Sigmoid colon (tissue), 7 donors: Measurements from ENCODE around the gene TBXA2R. TPM values are rescaled to one million over a fixed set of nuclear protein-coding genes. Genes with fewer than 3 reads are reported as not detected.

Experiments used
- DNase-seq: peaks from one replicate; pipeline ENCODE4 v3.0.0-alpha.2; 2019
- H3K27ac ChIP-seq, 4 donors: fragments of 200-600 bp; sonication (generic); one replicate each; pipeline ENCODE4 v1.5.1; 2016 to 2019; ENCODE audit warnings: mild to moderate bottlenecking in 1 of 4
- H3K27me3 ChIP-seq, 3 donors: fragments of 200-600 bp; sonication (generic); one replicate each; pipeline ENCODE4 v1.5.1; 2019; ENCODE audit warnings: mild to moderate bottlenecking in 1 of 3
- H3K36me3 ChIP-seq, 4 donors: fragments of 200-600 bp; sonication (generic); one replicate each; pipeline ENCODE4 v1.5.1; 2016 to 2019
- H3K4me1 ChIP-seq, 4 donors: fragments of 200-600 bp; sonication (generic); one replicate each; pipeline ENCODE4 v1.5.1; 2017 to 2019
- H3K4me3 ChIP-seq, 4 donors: fragments of 200-600 bp; sonication (generic); one replicate each; pipeline ENCODE4 v1.5.1; 2017 to 2019; ENCODE audit warnings: mild to moderate bottlenecking in 2 of 4, moderate library complexity in 1 of 4
- H3K9me3 ChIP-seq, 4 donors: fragments of 200-600 bp in 3 of 4; sonication (generic) in 3 of 4; one replicate each; pipeline versions ENCODE4 v1.5.1 to v1.6.1; 2013 to 2019
- EP300 ChIP-seq, 4 donors: sonication (generic); formaldehyde crosslinking; IDR thresholded peaks; one replicate each; pipeline ENCODE4 v1.6.1; 2017; ENCODE audit warnings: antibody characterized with exemption in 4 of 4
- POLR2A ChIP-seq, 2 donors: fragments of 450-650 bp; IDR thresholded peaks; one replicate each; pipeline ENCODE4 v1.6.1; 2016; ENCODE audit warnings: antibody characterized with exemption in 2 of 2, mild to moderate bottlenecking in 2 of 2, moderate library complexity in 2 of 2
- POLR2AphosphoS5 ChIP-seq, 4 donors: sonication (generic); formaldehyde crosslinking; IDR thresholded peaks; one replicate each; pipeline ENCODE4 v1.6.1; 2017; ENCODE audit warnings: antibody characterized with exemption in 4 of 4
- WGBS, 2 donors: extraction: QIAGEN DNeasy Blood & Tissue Kit; methylation state at CpG; one replicate each; pipeline ENCODE4 v1.1.7; 2013; 5-methylcytosine and 5-hydroxymethylcytosine counted together
- intact Hi-C: fragments of 100-400 bp; cut with DNase I; formaldehyde crosslinking; loops from one replicate; pipeline ENCODE4 v1.15.1; 2023
- polyA plus RNA-seq, 3 donors: library from polyadenylated mRNA; stranded (reverse); fragments of 200-250 nt; gene quantifications; one replicate each; pipeline ENCODE4 v1.2.3, GENCODE V29; 2013
- total RNA-seq, 4 donors: library from RNA; depleted of rRNA; stranded (reverse); fragments of >200 nt; gene quantifications; one replicate each; pipeline ENCODE4 v1.1.0, GENCODE V29; 2016
- TF ChIP-seq, protein P1 (sequence below), 4 experiments: fragments of 450-650 bp in 3 of 4; fragments of 200-600 bp in 1 of 4; IDR thresholded peaks; one replicate each; pipeline ENCODE4 v1.5.1; 2016 to 2019; ENCODE audit warnings: antibody characterized with exemption in 4 of 4, mild to moderate bottlenecking in 3 of 4, moderate library complexity in 2 of 4
- donor health status: healthy with polysubstance abuse.
- donor health status: Bipolar disorder and iron deficiency.
- donor health status: healthy.

Gene TBXA2R
- total and polyA plus RNA-seq, 7 donors, result 0.36 to 3.6 (median 0.76) TPM; not detected in 1

DNA sequence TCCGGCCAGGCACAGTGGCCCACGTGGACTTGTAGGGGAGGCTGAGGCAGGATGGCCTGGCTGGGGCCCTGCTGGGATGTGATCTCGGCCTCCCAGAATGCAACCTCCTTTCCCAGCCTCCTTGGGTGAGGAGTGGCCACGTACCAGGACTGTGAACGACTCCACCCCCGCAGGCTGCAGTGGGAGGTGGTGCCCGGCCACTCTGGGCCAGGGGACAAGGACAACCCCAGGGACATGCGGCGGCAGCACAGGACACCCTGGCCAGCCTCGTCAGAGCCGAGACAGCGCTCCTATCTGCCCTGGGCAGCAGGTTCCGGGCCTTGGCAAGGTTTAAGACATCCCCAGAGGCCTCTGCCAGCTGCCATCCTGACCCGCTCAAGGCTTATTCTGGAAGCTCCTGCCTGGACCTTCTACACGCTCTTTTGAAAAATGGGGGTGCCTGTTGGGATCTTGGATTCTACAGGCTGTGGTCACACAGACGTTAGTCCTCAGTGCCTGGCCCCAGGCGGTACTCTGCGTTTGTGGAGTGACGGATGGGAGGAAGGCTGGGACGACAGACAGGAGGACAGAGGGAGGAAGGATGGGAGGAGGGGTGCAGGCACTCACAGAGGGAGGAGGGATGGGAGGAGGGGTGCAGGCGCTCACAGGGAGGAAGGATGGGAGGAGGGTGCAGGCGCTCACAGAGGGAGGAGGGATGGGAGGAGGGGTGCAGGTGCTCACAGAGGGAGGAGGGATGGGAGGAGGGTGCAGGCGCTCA, 39.8 kb upstream of the TBXA2R start:
- TF ChIP-seq, protein P1, sequence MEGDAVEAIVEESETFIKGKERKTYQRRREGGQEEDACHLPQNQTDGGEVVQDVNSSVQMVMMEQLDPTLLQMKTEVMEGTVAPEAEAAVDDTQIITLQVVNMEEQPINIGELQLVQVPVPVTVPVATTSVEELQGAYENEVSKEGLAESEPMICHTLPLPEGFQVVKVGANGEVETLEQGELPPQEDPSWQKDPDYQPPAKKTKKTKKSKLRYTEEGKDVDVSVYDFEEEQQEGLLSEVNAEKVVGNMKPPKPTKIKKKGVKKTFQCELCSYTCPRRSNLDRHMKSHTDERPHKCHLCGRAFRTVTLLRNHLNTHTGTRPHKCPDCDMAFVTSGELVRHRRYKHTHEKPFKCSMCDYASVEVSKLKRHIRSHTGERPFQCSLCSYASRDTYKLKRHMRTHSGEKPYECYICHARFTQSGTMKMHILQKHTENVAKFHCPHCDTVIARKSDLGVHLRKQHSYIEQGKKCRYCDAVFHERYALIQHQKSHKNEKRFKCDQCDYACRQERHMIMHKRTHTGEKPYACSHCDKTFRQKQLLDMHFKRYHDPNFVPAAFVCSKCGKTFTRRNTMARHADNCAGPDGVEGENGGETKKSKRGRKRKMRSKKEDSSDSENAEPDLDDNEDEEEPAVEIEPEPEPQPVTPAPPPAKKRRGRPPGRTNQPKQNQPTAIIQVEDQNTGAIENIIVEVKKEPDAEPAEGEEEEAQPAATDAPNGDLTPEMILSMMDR (IDR thresholded peaks at IDR 0.05), result no peak
- TF ChIP-seq POLR2A (IDR thresholded peaks at IDR 0.05) (no peak), EP300 (IDR thresholded peaks at IDR 0.05) (no peak), POLR2AphosphoS5 (IDR thresholded peaks at IDR 0.05) (no peak)
- WGBS, 2 donors, result 93% methylated on average over 23 of the region's 23 CpGs
- no peaks in the 10 kb centered on the region for H3K4me1 ChIP-seq
- no peak for DNase-seq
- H3K36me3 ChIP-seq, result peaks cover 24 to 92% (median 68%) of the 10 kb centered on the region in 4 donors
- intact Hi-C loops, result no loop called here
- no peak overlapping the region for H3K27ac ChIP-seq
- H3K27me3 ChIP-seq, result no peaks in the 10 kb centered on the region
- H3K9me3 ChIP-seq, result no peaks in the 10 kb centered on the region
- no peak overlapping the region for H3K4me3 ChIP-seq

- H3K9me3 ChIP-seq, result no peaks in the 10 kb centered on the region
- H3K27me3 ChIP-seq, result no peaks in the 10 kb centered on the region
- no peak for TF ChIP-seq EP300 (IDR thresholded peaks at IDR 0.05)
- TF ChIP-seq, protein P1 (IDR thresholded peaks at IDR 0.05), result no peak
- no peak for TF ChIP-seq POLR2A (IDR thresholded peaks at IDR 0.05)
- TF ChIP-seq POLR2AphosphoS5 (IDR thresholded peaks at IDR 0.05), result no peak
- H3K36me3 ChIP-seq, result peaks cover 16 to 92% (median 66%) of the 10 kb centered on the region in 4 donors
- no peak for DNase-seq
- no peak overlapping the region for H3K27ac ChIP-seq
- intact Hi-C loops, result no loop called here
- no peaks in the 10 kb centered on the region for H3K4me1 ChIP-seq
- H3K4me3 ChIP-seq, result no peak overlapping the region
- WGBS, 2 donors, result 92 to 95% methylated on average over 21 of the region's 21 CpGs
Observed at GRCh38 chr19:3645726-3646125, 39.1 kb upstream of the TBXA2R start.

DNA sequence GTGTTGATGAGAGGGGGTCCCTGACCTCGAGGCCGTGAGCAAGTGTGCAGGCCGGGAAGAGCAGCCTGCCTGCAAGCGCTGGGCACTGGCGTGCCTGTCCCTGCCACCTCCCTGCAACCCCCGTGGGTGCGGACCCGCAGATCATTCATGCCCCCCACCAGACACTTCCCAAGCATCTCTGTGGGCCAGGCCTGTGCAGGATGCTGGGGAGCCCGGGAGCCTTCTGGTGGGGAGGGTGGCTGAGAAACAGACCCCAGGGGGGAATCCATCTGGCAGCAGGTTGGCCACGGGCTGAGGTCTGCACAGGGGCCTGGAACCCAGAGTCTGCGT, 38.4 kb upstream of the TBXA2R start:
- TF ChIP-seq, protein P1 (IDR thresholded peaks at IDR 0.05), result no peak
- TF ChIP-seq EP300 (IDR thresholded peaks at IDR 0.05) (no peak), POLR2A (IDR thresholded peaks at IDR 0.05) (no peak), POLR2AphosphoS5 (IDR thresholded peaks at IDR 0.05) (no peak)
- H3K27me3 ChIP-seq, result no peaks in the 10 kb centered on the region
- WGBS, 2 donors, result 84 to 85% methylated on average over 11 of the region's 11 CpGs
- peak overlapping the region in 1 of 4 donors; percentile 33 for H3K27ac ChIP-seq
- DNase-seq, result no peak
- no peak overlapping the region for H3K4me3 ChIP-seq
- peaks cover 9 to 92% (median 62%) of the 10 kb centered on the region in 4 donors for H3K36me3 ChIP-seq
- no peaks in the 10 kb centered on the region for H3K4me1 ChIP-seq
- intact Hi-C loops, result no loop called here
- H3K9me3 ChIP-seq, result no peaks in the 10 kb centered on the region

DNA sequence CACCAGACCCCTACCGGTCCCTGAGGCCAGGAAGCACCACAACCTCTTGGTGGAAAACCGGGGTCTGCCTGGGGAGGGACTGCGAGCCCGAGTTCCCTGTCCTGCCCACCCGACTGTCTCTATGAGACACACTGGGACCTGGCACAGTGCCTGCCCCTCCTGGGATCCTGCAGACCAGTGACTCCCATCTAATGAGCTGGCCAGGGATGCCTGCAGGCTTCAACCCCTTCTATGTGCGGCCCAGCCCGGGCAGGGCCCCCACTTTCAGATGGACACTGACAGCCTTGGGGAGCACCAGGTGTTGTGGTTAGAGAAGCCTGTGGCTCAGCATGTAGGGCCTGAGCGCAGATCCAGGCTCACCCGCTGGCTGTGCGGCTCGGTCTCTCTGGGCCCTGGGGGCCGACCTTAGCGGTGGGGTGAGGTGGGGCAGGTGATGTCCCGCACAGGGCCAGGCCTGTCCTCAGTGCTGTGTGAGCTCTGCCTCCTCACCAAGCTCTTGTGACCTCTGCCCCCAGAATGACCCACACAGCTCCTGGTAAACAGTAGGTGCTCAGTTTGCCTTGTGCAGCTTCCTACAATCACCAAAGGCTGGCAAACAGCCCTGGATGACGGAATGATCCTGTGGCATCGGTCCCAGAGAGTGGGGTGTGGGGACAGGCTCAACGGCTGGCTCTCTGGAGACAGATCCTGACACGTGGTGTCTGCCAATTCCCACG, 37.8 kb upstream of the TBXA2R start:
- H3K27ac ChIP-seq, result peak overlapping the region in 1 of 4 donors; percentile 33
- no peaks in the 10 kb centered on the region for H3K4me1 ChIP-seq
- H3K9me3 ChIP-seq, result no peaks in the 10 kb centered on the region
- 72 to 83% methylated on average over 19 of the region's 19 CpGs for WGBS, 2 donors
- intact Hi-C loops, result no loop called here
- H3K36me3 ChIP-seq, result peaks cover 6 to 94% (median 66%) of the 10 kb centered on the region in 4 donors
- TF ChIP-seq POLR2AphosphoS5 (IDR thresholded peaks at IDR 0.05) (no peak), POLR2A (IDR thresholded peaks at IDR 0.05) (no peak), EP300 (IDR thresholded peaks at IDR 0.05) (no peak)
- TF ChIP-seq, protein P1 (IDR thresholded peaks at IDR 0.05), result no peak
- H3K27me3 ChIP-seq, result no peaks in the 10 kb centered on the region
- H3K4me3 ChIP-seq, result no peak overlapping the region
- DNase-seq, result no peak
